Erythroblast (primary cell): Measurements from ENCODE around the gene DSCAM.

Experiments
- DNase-seq, 2 experiments: peaks; one replicate each; lab custom pipeline; 2025; lab: John Stamatoyannopoulos, UW
- GATA1 ChIP-seq: IDR thresholded peaks from 2 replicates; pipeline ENCODE4 v1.6.1; 2011; ENCODE audit warnings: low read depth, mild to moderate bottlenecking, control low read depth, low read length, moderate library complexity
- POLR2A ChIP-seq: IDR thresholded peaks from 2 replicates; pipeline ENCODE4 v1.6.1; 2011; ENCODE audit warnings: mild to moderate bottlenecking, low read length

The DSCAM gene

DNA sequence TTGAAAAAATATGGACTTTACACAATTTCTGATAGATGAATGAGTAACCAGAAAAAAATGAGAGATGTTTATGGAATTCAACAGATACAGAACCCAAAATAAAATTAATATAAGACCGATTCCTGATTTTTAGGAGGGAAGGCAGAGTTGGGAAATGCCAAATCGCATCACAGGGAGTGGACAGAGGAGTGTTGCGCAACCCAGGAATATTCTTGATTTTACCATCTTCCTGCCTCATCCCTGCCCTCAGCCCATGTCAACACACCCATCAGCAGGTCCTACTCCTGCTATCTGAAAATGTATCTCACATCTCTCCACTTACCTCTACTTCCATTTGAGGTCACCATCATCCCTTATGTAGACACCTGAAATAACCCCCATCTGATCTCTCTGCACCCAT is 221.0 kb downstream of the DSCAM start:
- no peak for TF ChIP-seq GATA1
- TF ChIP-seq POLR2A = no peak
- no peak for DNase-seq

DNA sequence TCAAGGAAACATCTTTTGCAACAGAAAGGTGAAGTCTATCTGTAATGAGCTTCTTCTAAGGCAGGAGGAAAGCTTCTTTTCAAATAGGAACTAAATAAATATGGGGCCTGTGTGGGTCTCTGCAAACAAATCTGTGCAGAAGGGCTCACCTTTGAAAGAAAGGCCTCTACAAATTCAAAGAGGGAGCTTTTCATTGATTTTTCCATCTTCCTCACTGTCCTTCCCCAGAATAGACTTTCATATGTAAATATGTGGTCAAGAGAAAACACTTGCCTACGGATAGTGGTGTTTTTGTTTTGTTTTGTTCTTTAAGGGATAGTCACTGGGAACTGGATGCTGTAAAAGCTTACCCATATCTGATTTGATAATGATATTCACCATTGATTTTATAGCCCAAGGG is 223.4 kb downstream of the DSCAM start:
- DNase-seq = no peak
- TF ChIP-seq GATA1 (no peak), POLR2A (no peak)

DNA sequence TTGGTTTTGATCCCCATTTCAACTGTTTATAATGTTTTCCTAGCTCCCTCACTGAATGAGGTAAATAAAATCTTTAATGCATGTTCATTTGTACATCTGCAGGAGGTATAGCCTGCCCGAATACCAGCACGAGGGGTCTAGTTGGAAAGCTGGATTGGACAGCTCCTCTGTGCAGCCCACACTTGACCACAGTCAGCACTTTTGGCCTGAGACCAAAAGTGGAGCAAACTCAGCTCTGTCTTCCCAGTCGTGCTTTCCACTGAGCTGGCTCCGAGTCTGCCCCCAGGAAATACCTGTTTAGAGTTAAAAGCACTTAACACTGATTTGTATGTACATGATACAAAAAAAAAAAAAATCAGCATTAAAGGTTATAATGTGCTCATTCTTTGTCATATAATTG is 224.4 kb downstream of the DSCAM start:
- no peak for DNase-seq
- TF ChIP-seq GATA1 (no peak), POLR2A (no peak)

DNA sequence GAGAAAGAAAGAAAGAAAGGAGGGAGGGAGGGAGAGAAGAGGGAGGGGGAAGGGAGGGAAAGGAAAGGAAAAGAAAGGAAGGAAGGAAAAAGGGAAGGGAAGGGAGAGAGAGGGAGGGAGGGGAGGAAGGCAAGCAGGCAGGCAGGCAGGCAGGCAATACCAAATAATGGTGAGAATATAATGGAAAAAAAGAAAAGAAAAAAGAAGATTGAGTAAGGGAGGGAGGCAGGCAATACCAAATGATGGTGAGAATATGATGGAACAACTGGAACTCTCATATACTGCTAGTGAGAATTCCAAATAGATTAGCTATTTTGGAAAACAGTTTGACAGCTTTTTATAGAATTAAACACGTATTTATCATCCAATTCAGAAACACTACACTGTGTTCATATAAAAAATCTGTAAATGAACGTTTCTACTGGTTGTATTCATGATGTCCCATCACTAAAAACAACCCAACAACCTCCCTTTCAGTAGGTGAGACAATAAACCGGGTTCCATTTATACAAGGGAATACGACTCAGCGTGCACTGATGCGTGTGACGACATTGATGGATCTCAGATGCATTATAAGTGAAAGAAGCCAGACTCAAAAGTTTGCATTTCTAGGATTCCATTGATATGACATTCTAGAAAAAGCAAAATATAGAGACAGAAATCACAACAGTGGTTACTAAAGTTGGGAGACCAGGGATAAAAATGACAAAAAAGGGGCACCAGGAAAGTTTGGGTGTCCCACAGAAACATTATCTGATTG is 226.4 kb downstream of the DSCAM start:
- DNase-seq = no peak
- no peak for TF ChIP-seq POLR2A
- no peak for TF ChIP-seq GATA1

DNA sequence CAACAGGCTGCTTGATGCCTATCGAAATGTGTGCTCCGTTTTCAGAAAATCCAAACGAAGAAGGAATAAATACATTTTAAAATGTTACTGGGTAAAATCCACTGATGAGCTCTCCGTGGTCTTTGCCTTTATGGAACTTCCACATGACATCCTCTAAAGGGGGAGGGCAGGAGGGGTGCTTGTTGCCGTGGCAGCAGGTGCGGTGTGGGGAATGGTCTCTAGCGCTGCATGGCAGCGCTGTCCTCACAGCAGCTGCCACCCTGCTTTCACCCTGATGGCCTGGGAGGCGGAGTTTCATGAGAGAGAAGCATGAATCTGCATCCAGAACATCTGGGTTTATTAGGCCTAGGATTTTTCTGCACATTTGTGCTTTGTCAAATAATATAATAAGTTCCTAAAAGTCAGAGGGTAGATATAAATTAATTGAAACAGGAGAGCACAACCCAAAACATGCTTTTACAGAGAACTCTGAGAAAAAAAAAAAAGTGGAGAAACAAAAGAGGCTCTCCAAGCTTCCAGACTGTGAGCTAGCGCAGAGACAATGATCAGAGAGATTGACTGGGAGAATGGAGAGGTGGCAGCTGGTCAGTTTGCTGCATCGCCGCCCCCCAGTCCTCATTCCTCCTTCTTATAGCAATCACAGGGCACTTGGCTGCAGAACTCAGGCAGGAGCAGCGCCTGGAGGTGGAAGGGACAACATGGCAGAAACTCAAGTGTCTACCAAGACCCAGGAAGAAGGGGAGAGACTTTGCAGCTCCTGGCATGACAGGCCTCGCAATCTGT is 228.6 kb downstream of the DSCAM start:
- TF ChIP-seq GATA1 (no peak), POLR2A (no peak)
- DNase-seq = no peak

DNA sequence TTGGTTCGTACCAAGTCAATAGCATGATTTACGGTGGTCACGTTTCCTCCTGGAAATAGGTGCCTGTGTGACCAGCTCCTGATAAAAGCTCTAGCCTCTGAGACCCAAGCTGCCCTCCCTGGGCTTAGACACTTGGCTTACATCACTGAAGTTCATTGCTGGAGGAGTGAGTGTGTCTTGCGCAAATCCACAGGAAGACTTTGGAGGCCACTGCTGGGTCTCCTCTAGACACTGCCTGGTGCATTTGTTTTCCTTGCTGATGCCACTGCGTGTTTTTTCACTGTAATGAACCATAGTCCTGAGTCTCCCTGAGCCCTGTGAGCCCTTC is 230.6 kb downstream of the DSCAM start:
- DNase-seq = no peak
- TF ChIP-seq POLR2A (no peak), GATA1 (no peak)

DNA sequence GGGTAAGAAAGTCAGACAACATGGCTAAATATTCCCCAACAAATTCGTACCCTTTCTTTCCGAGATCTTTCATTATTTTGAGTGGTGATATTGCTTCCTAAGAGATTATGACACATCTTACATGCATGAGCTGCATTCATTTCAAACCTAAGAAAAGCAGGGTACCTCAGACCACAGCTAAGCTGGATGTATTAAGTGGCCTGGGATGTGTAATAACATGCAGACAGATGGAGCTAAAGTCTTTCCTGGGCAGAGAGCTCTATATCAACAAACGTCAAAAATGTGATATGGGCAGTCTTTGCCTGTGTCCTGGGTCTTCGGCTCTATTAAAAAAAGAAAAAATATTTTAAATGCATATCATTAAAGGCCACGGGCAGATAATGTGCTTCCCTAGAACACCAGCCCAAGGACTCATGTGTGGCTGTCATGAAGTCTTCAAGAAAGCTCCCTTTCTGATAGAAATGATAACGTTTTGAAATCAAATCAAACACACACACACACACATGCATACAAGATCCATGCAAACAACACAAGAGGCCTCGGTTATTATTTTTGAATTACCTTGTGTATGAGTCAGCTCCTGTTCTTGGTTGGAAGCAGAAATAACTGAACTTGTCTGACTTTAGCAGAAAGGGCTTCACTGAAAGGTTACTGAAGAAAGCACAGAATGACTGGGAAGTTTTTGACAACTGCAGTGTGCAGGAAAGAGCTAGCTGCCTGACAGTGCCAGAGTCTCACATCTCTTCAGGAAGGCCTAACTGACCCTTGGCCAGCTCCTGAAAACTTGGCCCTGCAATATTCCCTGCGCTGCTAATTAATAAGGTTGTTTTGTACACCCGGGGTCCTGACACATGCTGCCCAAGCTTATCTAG is 231.2 kb downstream of the DSCAM start:
- DNase-seq = no peak
- no peak for TF ChIP-seq POLR2A
- no peak for TF ChIP-seq GATA1

DNA sequence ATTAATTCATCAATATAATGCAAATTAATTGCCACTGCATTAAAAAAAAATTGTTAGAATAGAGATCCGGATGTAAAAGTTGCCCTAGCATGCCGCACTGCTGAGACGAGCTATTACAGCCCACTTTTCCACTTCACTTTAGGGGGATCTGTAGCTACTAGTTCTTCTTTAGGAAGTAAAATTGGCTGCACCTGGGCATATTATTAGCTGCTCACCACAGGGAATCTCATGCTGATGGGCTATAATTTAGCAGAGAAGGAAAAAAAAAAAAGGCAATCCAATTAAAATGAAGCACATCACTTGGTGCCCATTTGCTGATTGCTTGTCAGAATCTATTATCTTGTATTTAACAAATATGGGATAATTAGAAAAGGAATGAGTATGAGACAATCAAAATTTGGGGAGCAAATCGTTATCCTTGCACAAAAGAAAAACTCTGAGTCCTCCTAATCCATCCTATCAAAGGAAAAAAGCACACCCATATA is 233.4 kb downstream of the DSCAM start:
- TF ChIP-seq GATA1 (no peak), POLR2A (no peak)
- no peak for DNase-seq

DNA sequence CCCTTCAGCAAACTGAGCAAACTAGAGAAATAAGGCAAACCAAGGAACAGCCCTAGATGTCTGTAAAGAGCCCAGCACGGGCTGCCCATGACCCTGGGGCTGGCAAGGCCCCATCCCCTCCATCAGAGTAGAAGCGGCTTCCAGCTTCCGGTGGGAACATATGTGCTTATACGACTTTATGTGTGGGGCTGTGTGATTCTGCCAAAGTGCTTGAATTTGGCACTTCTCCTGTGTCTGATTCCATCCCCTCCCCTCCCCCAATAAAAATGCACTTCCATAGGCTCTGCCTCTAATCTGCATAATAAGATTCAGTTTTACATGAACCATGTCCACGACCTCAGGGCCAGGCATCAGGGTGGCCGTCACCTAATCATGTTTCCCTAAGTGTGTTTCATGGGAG is 236.6 kb downstream of the DSCAM start:
- TF ChIP-seq POLR2A (no peak), GATA1 (no peak)
- DNase-seq = no peak

DNA sequence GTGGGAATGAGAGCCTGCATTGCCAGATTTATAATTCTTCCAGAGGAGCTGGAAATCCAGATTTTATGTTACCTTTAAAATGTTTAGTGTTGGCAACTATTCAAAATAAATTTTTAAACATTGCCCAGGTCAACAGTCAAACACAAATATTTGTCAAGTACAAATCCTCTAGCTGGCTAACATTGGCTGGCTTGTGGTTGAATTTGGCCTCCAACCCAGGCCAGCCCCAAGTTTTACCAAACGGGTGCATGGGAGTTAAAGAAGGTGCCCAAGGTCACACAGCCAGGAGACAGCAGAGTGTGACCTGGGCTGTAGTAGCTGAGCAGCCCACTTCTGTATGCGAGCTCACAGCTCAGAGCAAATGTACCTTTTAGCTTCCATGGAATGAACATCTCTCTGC is 240.6 kb downstream of the DSCAM start:
- TF ChIP-seq POLR2A (no peak), GATA1 (no peak)

DNA sequence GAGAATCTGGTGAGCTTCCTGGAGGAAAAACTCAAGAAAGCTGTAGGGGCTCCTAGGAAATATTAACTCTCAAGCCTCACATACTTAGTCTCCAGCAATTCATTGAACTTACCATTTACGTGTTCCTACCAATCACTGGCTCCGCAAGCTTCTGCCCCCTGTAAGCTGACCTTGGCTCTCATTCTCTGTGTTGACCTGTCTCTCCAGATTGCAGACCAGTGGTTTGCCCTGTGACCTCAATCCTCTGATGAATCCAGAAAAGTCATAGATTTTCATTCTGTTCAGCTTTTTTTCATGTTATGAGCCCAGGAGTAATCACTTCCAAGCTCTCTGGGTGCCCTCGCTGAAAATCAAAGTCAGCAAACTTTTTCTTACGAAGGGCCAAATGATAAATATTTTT is 241.9 kb downstream of the DSCAM start:
- no peak for DNase-seq
- TF ChIP-seq POLR2A (no peak), GATA1 (no peak)

More for the DNA sequence above, 240.6 kb downstream of the DSCAM start:
- DNase-seq = no peak

DNA sequence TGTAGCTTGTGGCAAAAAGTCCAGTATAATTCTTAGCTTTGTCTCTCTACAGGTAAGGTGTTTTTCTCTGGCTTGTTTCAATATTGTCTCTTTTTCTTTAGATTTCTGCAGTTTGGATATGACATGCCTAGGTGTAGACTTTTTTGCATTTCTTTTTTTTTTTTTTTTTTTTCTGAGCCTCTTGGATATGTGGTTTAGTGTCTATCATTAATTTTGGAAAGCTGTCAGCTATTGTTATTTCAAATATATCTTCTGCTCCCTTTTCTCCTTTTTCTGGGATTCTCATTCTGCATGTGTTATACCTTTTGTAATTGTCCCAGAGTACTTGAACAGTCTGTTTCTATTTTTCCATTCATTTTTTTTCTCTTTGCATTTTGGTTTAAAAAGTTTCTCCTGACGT is 243.2 kb downstream of the DSCAM start:
- no peak for DNase-seq
- TF ChIP-seq GATA1 (no peak), POLR2A (no peak)

DNA sequence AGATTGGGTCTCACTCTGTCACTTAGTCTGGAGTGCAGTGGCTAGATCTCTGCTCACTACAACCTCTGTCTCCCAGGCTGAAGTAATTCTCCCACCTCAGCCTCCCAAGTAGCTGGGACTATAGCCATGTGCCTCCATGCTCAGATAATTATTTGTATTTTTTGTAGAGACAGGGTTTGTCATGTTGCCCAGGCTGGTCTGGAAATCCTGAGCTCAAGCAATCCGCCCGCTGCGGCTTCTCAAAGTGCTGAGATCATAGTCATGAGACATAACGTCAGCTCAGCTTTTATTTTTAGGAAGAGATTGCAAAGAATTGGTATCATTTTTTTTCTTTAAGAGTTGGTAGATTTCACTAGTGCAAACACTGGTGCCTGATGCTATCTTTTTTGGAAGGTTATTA is 244.9 kb downstream of the DSCAM start:
- TF ChIP-seq GATA1 = no peak
- TF ChIP-seq POLR2A = no peak
- DNase-seq = no peak

DNA sequence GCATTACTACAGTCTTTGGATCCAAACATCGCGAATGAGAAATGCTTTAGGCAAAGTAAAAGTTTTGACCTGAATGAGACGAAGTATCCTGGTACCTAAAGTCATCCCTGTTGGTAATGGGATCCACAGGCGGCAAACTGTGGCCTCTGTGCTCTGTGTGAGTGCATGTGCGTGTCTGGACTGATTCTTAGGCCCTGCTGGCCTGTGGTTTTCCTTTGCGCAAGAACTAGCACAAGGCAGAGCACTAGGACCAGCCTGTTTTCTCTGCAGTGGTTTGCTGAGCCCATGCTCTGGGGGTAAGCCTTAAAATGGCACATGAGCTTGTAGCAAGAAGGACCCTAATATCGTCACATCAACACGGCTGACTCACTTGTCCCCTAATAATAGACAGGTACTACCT is 251.2 kb downstream of the DSCAM start:
- DNase-seq = no peak
- no peak for TF ChIP-seq POLR2A
- TF ChIP-seq GATA1 = no peak
